HFF-Myc (cell line): ENCODE results near the gene HNRNPAB.

Experiments used
- DNase-seq: peaks from one replicate; pipeline ENCODE4 v3.0.0-alpha.2; 2011; ENCODE audit warnings: low read depth; ENCODE audit errors: extremely low read depth
- H3K4me3 ChIP-seq: replicated peaks from 2 replicates; pipeline ENCODE4 v1.5.1; 2011; ENCODE audit warnings: low read depth, mild to moderate bottlenecking, control low read depth, low read length
- CTCF ChIP-seq: IDR thresholded peaks from 2 replicates; pipeline ENCODE4 v1.5.1; 2012; ENCODE audit warnings: mild to moderate bottlenecking, low read depth, low read length, control low read depth; ENCODE audit errors: missing control alignments

HNRNPAB gene

GRCh38 chr5:178244576-178244975 is 40.2 kb downstream of the HNRNPAB start:
- DNase-seq, result no peak
- H3K4me3 ChIP-seq, result no peak overlapping the region
- TF ChIP-seq CTCF, result no peak

- no peak for TF ChIP-seq CTCF
- no peak for DNase-seq
- no peak overlapping the region for H3K4me3 ChIP-seq
These were observed 41.1 kb downstream of the HNRNPAB start for GRCh38 chr5:178245389-178245788.

GRCh38 chr5:178246624-178247279 is 42.4 kb downstream of the HNRNPAB start:
- TF ChIP-seq CTCF, result no peak
- no peak overlapping the region for H3K4me3 ChIP-seq
- no peak for DNase-seq

- DNase-seq, result no peak
- no peak for TF ChIP-seq CTCF
These were observed 43.4 kb downstream of the HNRNPAB start for GRCh38 chr5:178247481-178248456.

GRCh38 chr5:178248750-178249149 is 44.4 kb downstream of the HNRNPAB start:
- no peak for TF ChIP-seq CTCF
- no peak overlapping the region for H3K4me3 ChIP-seq
- no peak for DNase-seq

More at GRCh38 chr5:178247481-178248456, 43.4 kb downstream of the HNRNPAB start:
- H3K4me3 ChIP-seq, result no peak overlapping the region

- TF ChIP-seq CTCF, result no peak
- H3K4me3 ChIP-seq, result no peak overlapping the region
- no peak for DNase-seq
These were observed 45.1 kb downstream of the HNRNPAB start for GRCh38 chr5:178249191-178249989.
